HepG2 (cell line): ENCODE data around the gene NDE1. TPM values are rescaled to one million over a fixed set of nuclear protein-coding genes. Genes with fewer than 3 reads are reported as not detected.

Experiments used
- ARHGAP35 ChIP-seq: sonication (generic); formaldehyde crosslinking; IDR thresholded peaks from 2 replicates; pipeline ENCODE4 v1.9.0; 2022; ENCODE audit warnings: mild to moderate bottlenecking, inconsistent platforms, moderate library complexity, missing genetic modification reagents, borderline replicate concordance
- GATAD1 ChIP-seq: IDR thresholded peaks from 2 replicates; pipeline ENCODE4 v1.6.1; 2016; ENCODE audit warnings: missing genetic modification reagents, missing compliant biosample characterization
- NR2F2 ChIP-seq: IDR thresholded peaks from 2 replicates; pipeline ENCODE4 v1.6.1; 2012; ENCODE audit warnings: low read depth, inconsistent platforms, borderline replicate concordance
- POGZ ChIP-seq: sonication (generic); formaldehyde crosslinking; IDR thresholded peaks from 2 replicates; pipeline ENCODE4 v1.4.0; 2020; ENCODE audit warnings: mild to moderate bottlenecking, missing genetic modification reagents
- RFXANK ChIP-seq: IDR thresholded peaks from 2 replicates; pipeline ENCODE4 v1.6.1; 2016
- RXRA ChIP-seq: sonication (generic); formaldehyde crosslinking; IDR thresholded peaks from 2 replicates; pipeline ENCODE4 v1.5.1; 2020; ENCODE audit warnings: missing genetic modification reagents
- SETDB1 ChIP-seq: sonication (generic); formaldehyde crosslinking; IDR thresholded peaks from 2 replicates; pipeline ENCODE4 v1.5.1; 2020; ENCODE audit warnings: missing genetic modification reagents, mild to moderate bottlenecking, borderline replicate concordance
- SIN3A ChIP-seq: IDR thresholded peaks from 2 replicates; pipeline ENCODE4 v1.6.1; 2011; ENCODE audit warnings: low read depth, mild to moderate bottlenecking, control low read depth, low read length, borderline replicate concordance
- SIX4 ChIP-seq: sonication (generic); formaldehyde crosslinking; IDR thresholded peaks from 2 replicates; pipeline ENCODE4 v1.4.0; 2020; ENCODE audit warnings: missing genetic modification reagents
- TBL1XR1 ChIP-seq: fragments of 150-350 bp; IDR thresholded peaks from 2 replicates; pipeline ENCODE4 v1.6.1; 2014; ENCODE audit warnings: borderline replicate concordance, low read length; ENCODE audit not compliant: partially characterized antibody
- TOE1 ChIP-seq: sonication (generic); formaldehyde crosslinking; IDR thresholded peaks from 2 replicates; pipeline ENCODE4 v1.4.0; 2020; ENCODE audit warnings: mild to moderate bottlenecking, missing genetic modification reagents
- TSC22D2 ChIP-seq: sonication (generic); formaldehyde crosslinking; IDR thresholded peaks from 2 replicates; pipeline ENCODE4 v1.5.1; 2020; ENCODE audit warnings: missing genetic modification reagents, mild to moderate bottlenecking, borderline replicate concordance
- ZKSCAN8 ChIP-seq: IDR thresholded peaks from 2 replicates; pipeline ENCODE4 v1.6.1; 2016; ENCODE audit warnings: borderline replicate concordance, missing genetic modification reagents, missing compliant biosample characterization
- ZNF234 ChIP-seq: sonication (generic); formaldehyde crosslinking; conservative IDR thresholded peaks from 2 replicates; pipeline ENCODE4 v1.5.1; 2020; ENCODE audit warnings: mild to moderate bottlenecking, missing genetic modification reagents
- ZNF318 ChIP-seq: sonication (generic); formaldehyde crosslinking; IDR thresholded peaks from 2 replicates; pipeline ENCODE4 v1.4.0; 2020; ENCODE audit warnings: mild to moderate bottlenecking, missing genetic modification reagents
- ZNF335 ChIP-seq: sonication (generic); formaldehyde crosslinking; IDR thresholded peaks from 2 replicates; pipeline ENCODE4 v1.4.0; 2020; ENCODE audit warnings: missing genetic modification reagents
- ZNF34 ChIP-seq: sonication (generic); formaldehyde crosslinking; IDR thresholded peaks from 2 replicates; pipeline ENCODE4 v1.4.0; 2020; ENCODE audit warnings: mild to moderate bottlenecking, missing genetic modification reagents, borderline replicate concordance
- ZNF747 ChIP-seq: sonication (generic); formaldehyde crosslinking; IDR thresholded peaks from 2 replicates; pipeline ENCODE4 v1.8.1; 2023; ENCODE audit warnings: missing genetic modification reagents, mild to moderate bottlenecking, borderline replicate concordance
- ZNF878 ChIP-seq: sonication (generic); formaldehyde crosslinking; IDR thresholded peaks from 2 replicates; pipeline ENCODE4 v1.8.1; 2023; ENCODE audit warnings: mild to moderate bottlenecking, missing genetic modification reagents, moderate library complexity
- polyA plus RNA-seq, 8 experiments: library from polyadenylated mRNA; depleted of rRNA in 3 of 8; stranded (reverse) in 7 of 8; unstranded in 1 of 8; fragments of >200 nt; fragmentation: Illumina TruSeq in 4 of 8; extraction: Trizol in 4 of 8; gene quantifications; 2 replicates each; pipeline versions ENCODE4 v1.2.1 to v1.2.3, GENCODE V29; 2011 to 2016; ENCODE audit warnings: low read depth in 4 of 8, missing spikeins in 1 of 8, mixed read lengths in 1 of 8; ENCODE audit not compliant: insufficient read depth in 1 of 8
- total RNA-seq, 5 experiments: library from RNA; depleted of rRNA; stranded (reverse); fragments of >200 nt; fragmentation: Illumina TruSeq; extraction: Trizol; gene quantifications; 2 replicates each; pipeline ENCODE4 v1.2.3, GENCODE V29; 2016; ENCODE audit warnings: low read depth in 1 of 5
- TF ChIP-seq, protein P1 (sequence below): sonication (generic); formaldehyde crosslinking; IDR thresholded peaks from 2 replicates; pipeline ENCODE4 v1.5.1; 2020; ENCODE audit warnings: missing genetic modification reagents, mild to moderate bottlenecking, borderline replicate concordance

Gene NDE1
- total and polyA plus RNA-seq, 2 of the 13 experiments (the other 11 are each of a cell fraction or from before 2014, with no cell fraction given), result 40.9 to 72.5 TPM

- TF ChIP-seq ARHGAP35 (CRISPR knock-in tag) (0 out of 2 replicates have a peak, but pooled peaks have one; percentile 16), ZKSCAN8 (0 out of 2 replicates have a peak, but pooled peaks have one; percentile 78), SIN3A (peak; percentile 71; the same call in 1 of the 2 replicates), ZNF234 (CRISPR knock-in tag) (no peak; the same call in 1 of the 2 replicates), ZNF335 (CRISPR knock-in tag) (peak; percentile 7; the same call in 1 of the 2 replicates), ZNF34 (no peak), ZNF878 (CRISPR knock-in tag) (peak; percentile 72; the same call in 1 of the 2 replicates), TOE1 (CRISPR knock-in tag) (no peak), RXRA (peak; percentile 98), NR2F2 (peak; percentile 63; the same call in 1 of the 2 replicates), TBL1XR1 (peak; percentile 54), SIX4 (peak; percentile 77; the same call in 1 of the 2 replicates), RFXANK (no peak), GATAD1 (no peak; the same call in 1 of the 2 replicates), ZNF747 (CRISPR knock-in tag) (peak; percentile 91), SETDB1 (no peak), TSC22D2 (CRISPR knock-in tag) (peak; percentile 91), ZNF318 (0 out of 2 replicates have a peak, but pooled peaks have one; percentile 79), POGZ (CRISPR knock-in tag) (peak; percentile 51)
- TF ChIP-seq, protein P1, sequence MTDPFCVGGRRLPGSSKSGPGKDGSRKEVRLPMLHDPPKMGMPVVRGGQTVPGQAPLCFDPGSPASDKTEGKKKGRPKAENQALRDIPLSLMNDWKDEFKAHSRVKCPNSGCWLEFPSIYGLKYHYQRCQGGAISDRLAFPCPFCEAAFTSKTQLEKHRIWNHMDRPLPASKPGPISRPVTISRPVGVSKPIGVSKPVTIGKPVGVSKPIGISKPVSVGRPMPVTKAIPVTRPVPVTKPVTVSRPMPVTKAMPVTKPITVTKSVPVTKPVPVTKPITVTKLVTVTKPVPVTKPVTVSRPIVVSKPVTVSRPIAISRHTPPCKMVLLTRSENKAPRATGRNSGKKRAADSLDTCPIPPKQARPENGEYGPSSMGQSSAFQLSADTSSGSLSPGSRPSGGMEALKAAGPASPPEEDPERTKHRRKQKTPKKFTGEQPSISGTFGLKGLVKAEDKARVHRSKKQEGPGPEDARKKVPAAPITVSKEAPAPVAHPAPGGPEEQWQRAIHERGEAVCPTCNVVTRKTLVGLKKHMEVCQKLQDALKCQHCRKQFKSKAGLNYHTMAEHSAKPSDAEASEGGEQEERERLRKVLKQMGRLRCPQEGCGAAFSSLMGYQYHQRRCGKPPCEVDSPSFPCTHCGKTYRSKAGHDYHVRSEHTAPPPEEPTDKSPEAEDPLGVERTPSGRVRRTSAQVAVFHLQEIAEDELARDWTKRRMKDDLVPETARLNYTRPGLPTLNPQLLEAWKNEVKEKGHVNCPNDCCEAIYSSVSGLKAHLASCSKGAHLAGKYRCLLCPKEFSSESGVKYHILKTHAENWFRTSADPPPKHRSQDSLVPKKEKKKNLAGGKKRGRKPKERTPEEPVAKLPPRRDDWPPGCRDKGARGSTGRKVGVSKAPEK (CRISPR knock-in tag), result no peak
Observed at GRCh38 chr16:15642557-15643047, 7.4 kb upstream of the NDE1 start (continued).
